ENCODE results near the gene KIFC1. TPM values are rescaled to one million over a fixed set of nuclear protein-coding genes. Genes with fewer than 3 reads are reported as not detected.
A peak's percentile ranks its signal among the peaks of the same experiment; 100 is the strongest.

The KIFC1 gene
- total RNA-seq, 1 experiment from 2014 or later = 128 TPM

- DNase-seq (ENCODE audit: low read depth) = no peak
These were observed 20.0 kb downstream of the KIFC1 start for GRCh38 chr6:33411632-33412005.

- no peak for DNase-seq (ENCODE audit: low read depth)
These were observed 20.8 kb downstream of the KIFC1 start for GRCh38 chr6:33412140-33413009.

- no peak for DNase-seq (ENCODE audit: low read depth)
These were observed 21.9 kb downstream of the KIFC1 start for GRCh38 chr6:33413241-33414120.

GRCh38 chr6:33414592-33415271 is 23.1 kb downstream of the KIFC1 start:
- no peak for DNase-seq (ENCODE audit: low read depth)

GRCh38 chr6:33415831-33416230 is 24.2 kb downstream of the KIFC1 start:
- DNase-seq (ENCODE audit: low read depth) = no peak

GRCh38 chr6:33416386-33417127 is 24.9 kb downstream of the KIFC1 start:
- no peak for DNase-seq (ENCODE audit: low read depth)

- peak; percentile 81 for DNase-seq (ENCODE audit: low read depth)
These were observed 25.7 kb downstream of the KIFC1 start for GRCh38 chr6:33417128-33417902.

GRCh38 chr6:33417903-33418689 is 26.5 kb downstream of the KIFC1 start, which contains the start of gene CUTA:
Gene CUTA (minus strand): TSS chr6:33418107. CDS start chr6:33418000, 107 bp downstream.
- DNase-seq (ENCODE audit: low read depth) = peak; percentile 100

GRCh38 chr6:33418690-33419291 is 27.2 kb downstream of the KIFC1 start:
- no peak for DNase-seq (ENCODE audit: low read depth)

- DNase-seq (ENCODE audit: low read depth) = peak; percentile 56
These were observed 28.2 kb downstream of the KIFC1 start, which contains the start of gene SYNGAP1 for GRCh38 chr6:33419580-33420490. Gene SYNGAP1 (plus strand): TSS chr6:33420065. CDS start chr6:33420265, 200 bp downstream.

- DNase-seq (ENCODE audit: low read depth) = no peak
These were observed 29.1 kb downstream of the KIFC1 start for GRCh38 chr6:33420491-33421343.

- DNase-seq (ENCODE audit: low read depth) = no peak
These were observed 29.7 kb downstream of the KIFC1 start for GRCh38 chr6:33421344-33421643.

GRCh38 chr6:33423777-33424176 is 32.2 kb downstream of the KIFC1 start:
- DNase-seq (ENCODE audit: low read depth) = no peak

GRCh38 chr6:33424855-33425667 is 33.4 kb downstream of the KIFC1 start:
- no peak for DNase-seq (ENCODE audit: low read depth)

GRCh38 chr6:33425668-33426577 is 34.3 kb downstream of the KIFC1 start:
- DNase-seq (ENCODE audit: low read depth) = peak; percentile 84

Measured in RPMI7951 (cell line).